PC-9 (cell line): ENCODE data around the gene ZNF197. TPM values are rescaled to one million over a fixed set of nuclear protein-coding genes. Genes with fewer than 3 reads are reported as not detected.
"Not testable (repeated sequence)": the region's sequence is repeated elsewhere in the genome, so short reads cannot be mapped to it uniquely, and the experiment has no call there.

ENCODE experiments used
- BruUV-seq: library from RNA; stranded (reverse); fragments of 400-500 nt; replicated peaks from 2 replicates; lab custom pipeline; 2021; lab: Mats Ljungman, UMichigan
- CTCF ChIA-PET: fragments of 300-600 bp; sonication (Branson Sonifier 250); formaldehyde crosslinking; loops from one replicate; lab custom pipeline; 2022; ENCODE audit warnings: antibody characterized with exemption; lab: Charles Lee
- POLR2A ChIA-PET: fragments of 300-600 bp; sonication (Branson Sonifier 250); formaldehyde crosslinking; loops from one replicate; lab custom pipeline; 2022; ENCODE audit warnings: antibody characterized with exemption; ENCODE audit not compliant: unreplicated experiment; lab: Charles Lee
- DNase-seq, 2 experiments: peaks; one replicate each; pipeline versions ENCODE4 v3.0.0 to v3.0.0-alpha.2; 2015 to 2022; ENCODE audit warnings: mixed read lengths in 1 of 2
- H2AFZ ChIP-seq: fragments of 200-600 bp; sonication (generic); 2 replicates; pipeline ENCODE4 v1.8.1; 2017; ENCODE audit warnings: antibody characterized with exemption
- H3F3A ChIP-seq: fragments of 200-600 bp; sonication (generic); 2 replicates; pipeline ENCODE4 v1.8.1; 2017; ENCODE audit warnings: antibody characterized with exemption, mild to moderate bottlenecking, low read depth; ENCODE audit not compliant: insufficient read depth
- H3K27ac ChIP-seq: fragments of 200-600 bp; sonication (generic); 2 replicates; pipeline ENCODE4 v1.6.1; 2016; ENCODE audit warnings: mixed run types
- H3K27me3 ChIP-seq: fragments of 200-600 bp; sonication (generic); 2 replicates; pipeline ENCODE4 v1.6.1; 2016; ENCODE audit warnings: low read depth, mixed run types; ENCODE audit not compliant: insufficient read depth
- H3K36me3 ChIP-seq: fragments of 200-600 bp; sonication (generic); 2 replicates; pipeline ENCODE4 v1.6.1; 2016; ENCODE audit warnings: low read depth, mixed run types
- H3K4me1 ChIP-seq: fragments of 200-600 bp; sonication (generic); replicated peaks from 2 replicates; pipeline ENCODE4 v1.6.1; 2016; ENCODE audit warnings: mixed run types; ENCODE audit not compliant: insufficient read depth
- H3K4me2 ChIP-seq: fragments of 200-600 bp; sonication (generic); 2 replicates; pipeline ENCODE4 v1.6.1; 2017; ENCODE audit warnings: mixed run types
- H3K4me3 ChIP-seq: fragments of 200-600 bp; sonication (generic); 2 replicates; pipeline ENCODE4 v1.6.1; 2016; ENCODE audit warnings: mixed run types
- H3K79me2 ChIP-seq: fragments of 200-600 bp; sonication (generic); 2 replicates; pipeline ENCODE4 v1.6.1; 2017; ENCODE audit warnings: low read depth, mixed run types
- H3K9me2 ChIP-seq: fragments of 200-600 bp; sonication (generic); 2 replicates; pipeline ENCODE4 v1.8.1; 2017; ENCODE audit warnings: mild to moderate bottlenecking; ENCODE audit not compliant: insufficient read depth
- H3K9me3 ChIP-seq: fragments of 200-600 bp; sonication (generic); 2 replicates; pipeline ENCODE4 v1.8.1; 2016; ENCODE audit warnings: low read depth; ENCODE audit not compliant: insufficient read depth
- H4K20me1 ChIP-seq: fragments of 200-600 bp; sonication (generic); 2 replicates; pipeline ENCODE4 v1.8.1; 2017; ENCODE audit not compliant: insufficient read depth
- CTCF ChIP-seq: fragments of 200-600 bp; sonication (generic); conservative IDR thresholded peaks from 2 replicates; pipeline ENCODE4 v1.6.1; 2017; ENCODE audit warnings: mixed run types, antibody characterized with exemption, mild to moderate bottlenecking, moderate library complexity
- EZH2 ChIP-seq: fragments of 200-600 bp; sonication (generic); IDR thresholded peaks from 2 replicates; pipeline ENCODE4 v1.8.0; 2017; ENCODE audit warnings: antibody characterized with exemption, low read depth
- intact Hi-C: fragments of 100-400 bp; cut with micrococcal nuclease; formaldehyde crosslinking; loops from one replicate; pipeline ENCODE4 v1.10.0; 2022; ENCODE audit not compliant: unreplicated experiment
- total RNA-seq: library from RNA; stranded (reverse); gene quantifications from 2 replicates; pipeline ENCODE4 v1.2.3, GENCODE V29; 2021

Gene ZNF197
- total RNA-seq, 1 experiment from 2014 or later: 9.5 TPM

- H3K9me2 ChIP-seq: no peaks in the 10 kb centered on the region
- no peaks in the 10 kb centered on the region for H3K27me3 ChIP-seq
- no peak for TF ChIP-seq EZH2
- no peak for TF ChIP-seq CTCF
- H3K9me3 ChIP-seq: no peaks in the 10 kb centered on the region
- ChIA-PET CTCF (no interaction called here), POLR2A (no interaction called here)
- no peak overlapping the region for H3K4me3 ChIP-seq
- H2AFZ ChIP-seq: no peak overlapping the region
- H3K36me3 ChIP-seq: no peaks in the 10 kb centered on the region
- H3K27ac ChIP-seq: no peak overlapping the region
- H4K20me1 ChIP-seq: no peaks in the 10 kb centered on the region
- intact Hi-C loops: no loop called here
- no peaks in the 10 kb centered on the region for H3K79me2 ChIP-seq
- H3K4me2 ChIP-seq: no peak overlapping the region
- DNase-seq: no peak
- no TSS peak for BruUV-seq
- no peaks in the 10 kb centered on the region for H3F3A ChIP-seq
- no peaks in the 10 kb centered on the region for H3K4me1 ChIP-seq
These were observed 44.9 kb downstream of the ZNF197 start for GRCh38 chr3:44669760-44670159.

- H4K20me1 ChIP-seq, intact Hi-C loops, H3K36me3 ChIP-seq, POLR2A ChIA-PET, H3K27ac ChIP-seq, H3F3A ChIP-seq, BruUV-seq, H3K9me2 ChIP-seq, H3K4me1 ChIP-seq, DNase-seq, CTCF ChIA-PET, H3K4me2 ChIP-seq, H3K27me3 ChIP-seq, H3K4me3 ChIP-seq, H2AFZ ChIP-seq, H3K9me3 ChIP-seq, H3K79me2 ChIP-seq: not testable (repeated sequence)
These were observed 48.6 kb downstream of the ZNF197 start for GRCh38 chr3:44673466-44673865.

GRCh38 chr3:44674211-44674610 lies 49.4 kb downstream of the ZNF197 start:
- Histone ChIP-seq H3F3A (no peaks in the 10 kb centered on the region), H3K27ac (no peak overlapping the region), H3K27me3 (peaks cover 4% of the 10 kb centered on the region; the same call in 1 of the 2 replicates), H3K4me2 (no peak overlapping the region), H3K79me2 (no peaks in the 10 kb centered on the region), H3K4me3 (no peak overlapping the region), H4K20me1 (no peaks in the 10 kb centered on the region), H2AFZ (no peak overlapping the region), H3K9me3 (no peaks in the 10 kb centered on the region), H3K9me2 (no peaks in the 10 kb centered on the region), H3K36me3 (no peaks in the 10 kb centered on the region), H3K4me1 (no peaks in the 10 kb centered on the region)
- CTCF ChIA-PET: no interaction called here
- no peak for DNase-seq
- no TSS peak for BruUV-seq
- TF ChIP-seq EZH2 (no peak), CTCF (no peak)
- intact Hi-C loops: no loop called here
- POLR2A ChIA-PET: no interaction called here

- H3F3A ChIP-seq: no peaks in the 10 kb centered on the region
- no peak overlapping the region for H3K4me2 ChIP-seq
- H3K9me3 ChIP-seq: no peaks in the 10 kb centered on the region
- H3K4me3 ChIP-seq: no peak overlapping the region
- H3K36me3 ChIP-seq: no peaks in the 10 kb centered on the region
- ChIA-PET POLR2A (no interaction called here), CTCF (no interaction called here)
- H3K4me1 ChIP-seq: no peaks in the 10 kb centered on the region
- no peaks in the 10 kb centered on the region for H3K9me2 ChIP-seq
- no peak for TF ChIP-seq EZH2
- TF ChIP-seq CTCF: no peak
- H4K20me1 ChIP-seq: no peaks in the 10 kb centered on the region
- H3K27ac ChIP-seq: no peak overlapping the region
- intact Hi-C loops: no loop called here
- no peaks in the 10 kb centered on the region for H3K79me2 ChIP-seq
- no TSS peak for BruUV-seq
- peaks cover 4% of the 10 kb centered on the region; the same call in 1 of the 2 replicates for H3K27me3 ChIP-seq
- DNase-seq: no peak
- H2AFZ ChIP-seq: no peak overlapping the region
These were observed 53.8 kb downstream of the ZNF197 start for GRCh38 chr3:44678480-44679116.
